Heart right ventricle (tissue), 16 donors: ENCODE measurements around the gene CAMK2N2. TPM values are rescaled to one million over a fixed set of nuclear protein-coding genes. Genes with fewer than 3 reads are reported as not detected.

ENCODE experiments used
- ATAC-seq, 8 donors: fragments of 200-7000 bp; cut with Tn5 transposase; one replicate each; pipeline ENCODE4 v1.9.1; 2020; ENCODE audit warnings: mild to moderate bottlenecking in 8 of 8, moderate library complexity in 8 of 8, moderate number of reproducible peaks in 1 of 8
- DNase-seq, 2 donors: peaks; one replicate each; pipeline ENCODE4 v3.0.0-alpha.2; 2020
- H3K27ac ChIP-seq, 10 donors: fragments of 200-600 bp; sonication (generic) in 2 of 10; one replicate each; pipeline versions ENCODE4 v1.5.0 to v1.8.0; 2020 to 2022; ENCODE audit warnings: mild to moderate bottlenecking in 3 of 10
- H3K27me3 ChIP-seq, 7 donors: fragments of 200-600 bp; one replicate each; pipeline ENCODE4 v1.8.0; 2021 to 2022; ENCODE audit warnings: mild to moderate bottlenecking in 2 of 7
- H3K36me3 ChIP-seq, 9 donors: fragments of 200-600 bp; sonication (generic) in 1 of 9; one replicate each; pipeline versions ENCODE4 v1.5.0 to v1.8.0; 2020 to 2022; ENCODE audit warnings: mild to moderate bottlenecking in 2 of 9
- H3K4me1 ChIP-seq, 9 donors: fragments of 200-600 bp; sonication (generic) in 1 of 9; one replicate each; pipeline versions ENCODE4 v1.5.0 to v1.8.0; 2020 to 2022; ENCODE audit warnings: mild to moderate bottlenecking in 4 of 9
- H3K4me3 ChIP-seq, 10 donors: fragments of 200-600 bp; sonication (generic) in 2 of 10; one replicate each; pipeline versions ENCODE4 v1.5.0 to v1.8.0; 2020 to 2022; ENCODE audit warnings: mild to moderate bottlenecking in 7 of 10, moderate library complexity in 2 of 10
- H3K9me3 ChIP-seq, 11 donors: fragments of 200-600 bp in 10 of 11; sonication (generic) in 2 of 11; one replicate each; pipeline versions ENCODE4 v1.5.0 to v1.8.0; 2013 to 2022; ENCODE audit warnings: mild to moderate bottlenecking in 2 of 11, control low read depth in 1 of 11, moderate library complexity in 1 of 11
- WGBS, 2 donors: extraction: QIAGEN DNeasy Blood & Tissue Kit; methylation state at CpG; one replicate each; pipeline ENCODE4 v1.1.7; 2013; ENCODE audit warnings: inconsistent platforms in 1 of 2; 5-methylcytosine and 5-hydroxymethylcytosine counted together
- intact Hi-C, 10 donors: fragments of 100-400 bp; cut with DNase I; formaldehyde crosslinking; loops; one replicate each; pipeline versions ENCODE4 v1.11.1 to v1.14.2; 2022
- polyA plus RNA-seq, 2 donors: library from polyadenylated mRNA; stranded (reverse); fragments of 200-250 nt; gene quantifications; one replicate each; pipeline ENCODE4 v1.2.3, GENCODE V29; 2013
- total RNA-seq, 10 donors: library from RNA; stranded (reverse); fragmentation: NEBNext Ultra II Directional in 3 of 10; extraction: Animal tissue kit (Norgen Biotek cat#: 25700) in 3 of 10; gene quantifications; one replicate each; pipeline versions ENCODE4 v1.2.1 to v1.2.4, GENCODE V29; 2021 to 2023
- TF ChIP-seq, protein P1 (sequence below), 9 donors: fragments of 200-600 bp; sonication (generic) in 2 of 9; IDR thresholded peaks; one replicate each; pipeline versions ENCODE4 v1.5.0 to v1.8.0; 2021 to 2022; ENCODE audit warnings: antibody characterized with exemption in 9 of 9, mild to moderate bottlenecking in 5 of 9, moderate library complexity in 1 of 9
- donor health status: Arrhythmogenic right ventricular cardiomyopathy.
- donor health status: ischemic (EF 13 %, LVEDD 7.1; RV severe dilation, severe dysfunction).
- donor health status: healthy with polysubstance abuse.
- donor health status: DM: no; HTN: yes; CAD: no.
- donor health status: DM: no; HTN: no; CAD: no.
- donor health status: ischemic (EF 25% LVEDD 6.9; RV normal size, moderate dysfunction).
- donor health status: ischemic (EF 25% LVEDD 5.7; RV mildly dilated, moderate dysfunction).
- donor health status: healthy.
- donor health status: DM: yes; HTN: yes; CAD: no.
- donor health status: Ischemic cardiomyopathy.
- donor health status: ischemic (EF 35%, LVEDD 5.7; RV mildly dilated, moderate dysfunction).
- donor health status: nonischemic (EF 11% LVEDD 7.7; RV severe dilation, severe dysfunction).
- donor health status: DM: yes; HTN: yes; CAD: no.
- donor health status: PGD.
- donor health status: ischemic (EF 29% LVEDD 5.4; RV normal size, mild dysfunction).
- donor health status: nonischemic (EF 23%, LVEDD 6.1; RV moderate dilation, normal function).

Gene CAMK2N2
- total and polyA plus RNA-seq, 12 donors = 0.12 to 0.30 (median 0.23) TPM; not detected in 8

- WGBS, 2 donors = 78% methylated on average over 3 of the region's 3 CpGs
These were observed 37.4 kb downstream of the CAMK2N2 start for GRCh38 chr3:184223946-184224345.

GRCh38 chr3:184222521-184222920 lies 38.8 kb downstream of the CAMK2N2 start:
- intact Hi-C loops = no loop called here
- Histone ChIP-seq H3K27me3 (peaks cover 0 to 36% (median 9%) of the 10 kb centered on the region in 7 donors), H3K27ac (no peak overlapping the region), H3K36me3 (no peaks in the 10 kb centered on the region), H3K4me3 (no peak overlapping the region), H3K9me3 (no peaks in the 10 kb centered on the region), H3K4me1 (no peaks in the 10 kb centered on the region)
- DNase-seq (no peak), ATAC-seq (no peak)
- TF ChIP-seq, protein P1, sequence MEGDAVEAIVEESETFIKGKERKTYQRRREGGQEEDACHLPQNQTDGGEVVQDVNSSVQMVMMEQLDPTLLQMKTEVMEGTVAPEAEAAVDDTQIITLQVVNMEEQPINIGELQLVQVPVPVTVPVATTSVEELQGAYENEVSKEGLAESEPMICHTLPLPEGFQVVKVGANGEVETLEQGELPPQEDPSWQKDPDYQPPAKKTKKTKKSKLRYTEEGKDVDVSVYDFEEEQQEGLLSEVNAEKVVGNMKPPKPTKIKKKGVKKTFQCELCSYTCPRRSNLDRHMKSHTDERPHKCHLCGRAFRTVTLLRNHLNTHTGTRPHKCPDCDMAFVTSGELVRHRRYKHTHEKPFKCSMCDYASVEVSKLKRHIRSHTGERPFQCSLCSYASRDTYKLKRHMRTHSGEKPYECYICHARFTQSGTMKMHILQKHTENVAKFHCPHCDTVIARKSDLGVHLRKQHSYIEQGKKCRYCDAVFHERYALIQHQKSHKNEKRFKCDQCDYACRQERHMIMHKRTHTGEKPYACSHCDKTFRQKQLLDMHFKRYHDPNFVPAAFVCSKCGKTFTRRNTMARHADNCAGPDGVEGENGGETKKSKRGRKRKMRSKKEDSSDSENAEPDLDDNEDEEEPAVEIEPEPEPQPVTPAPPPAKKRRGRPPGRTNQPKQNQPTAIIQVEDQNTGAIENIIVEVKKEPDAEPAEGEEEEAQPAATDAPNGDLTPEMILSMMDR (IDR thresholded peaks at IDR 0.05) = no peak
- WGBS, 2 donors = 85 to 89% methylated on average over 3 of the region's 3 CpGs

More at GRCh38 chr3:184223946-184224345, 37.4 kb downstream of the CAMK2N2 start:
- Histone ChIP-seq H3K36me3 (no peaks in the 10 kb centered on the region), H3K27ac (no peak overlapping the region), H3K27me3 (peaks cover 0 to 50% (median 7%) of the 10 kb centered on the region in 7 donors), H3K4me1 (peaks cover 0 to under 1% (median 0%) of the 10 kb centered on the region in 9 donors), H3K4me3 (no peak overlapping the region), H3K9me3 (no peaks in the 10 kb centered on the region)
- TF ChIP-seq, protein P1 (IDR thresholded peaks at IDR 0.05) = no peak
- no peak for DNase-seq
- intact Hi-C loops = no loop called here
- ATAC-seq = no peak

DNA sequence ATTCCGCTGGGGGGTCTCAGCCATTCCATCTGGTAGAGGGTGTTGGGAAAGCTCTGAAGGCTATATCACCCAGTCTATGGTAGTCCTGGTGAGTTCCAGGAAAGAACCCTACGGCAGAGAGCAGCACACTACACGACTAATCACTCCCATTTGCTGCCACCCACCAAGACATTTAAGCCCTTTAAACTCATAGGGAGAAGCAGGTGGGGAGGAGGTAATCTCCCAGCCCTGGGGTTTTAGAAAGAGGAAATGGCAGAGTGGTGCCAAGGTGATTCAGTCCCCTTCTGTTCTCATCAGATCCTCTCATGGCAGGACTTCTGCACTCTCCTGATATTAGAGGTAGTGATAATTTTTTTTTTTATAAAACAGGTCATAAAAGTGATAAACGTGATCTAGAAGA lies 42.5 kb downstream of the CAMK2N2 start:
- no peaks in the 10 kb centered on the region for H3K9me3 ChIP-seq
- H3K4me3 ChIP-seq = no peak overlapping the region
- no peak for DNase-seq
- no peak overlapping the region for H3K27ac ChIP-seq
- peaks cover 0 to 7% (median 0%) of the 10 kb centered on the region in 9 donors for H3K4me1 ChIP-seq
- peaks cover 0 to 16% (median 7%) of the 10 kb centered on the region in 7 donors for H3K27me3 ChIP-seq
- ATAC-seq = no peak
- 58% methylated on average over 4 of the region's 4 CpGs for WGBS, 2 donors
- TF ChIP-seq, protein P1 (IDR thresholded peaks at IDR 0.05) = no peak
- H3K36me3 ChIP-seq = no peaks in the 10 kb centered on the region
- intact Hi-C loops = no loop called here

DNA sequence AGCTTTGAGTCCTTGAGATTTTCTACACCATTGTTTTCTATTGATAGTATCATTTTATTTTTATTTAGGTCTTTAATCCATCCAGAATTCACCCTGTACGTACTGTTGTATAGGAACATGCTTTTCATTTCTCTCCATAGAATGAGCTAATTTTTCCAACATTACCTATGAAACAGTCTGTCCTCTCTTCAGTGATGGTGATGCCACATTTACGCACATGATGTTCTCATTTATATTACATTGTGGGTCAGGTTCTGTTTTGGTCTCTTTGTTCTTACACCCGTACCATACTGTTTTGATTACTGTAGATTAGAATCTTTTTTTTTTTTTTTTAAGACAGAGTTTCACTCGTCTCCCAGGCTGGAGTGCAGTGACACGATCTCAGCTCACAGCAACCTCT lies 49.6 kb downstream of the CAMK2N2 start:
- WGBS, 2 donors = 75 to 81% methylated on average over 5 of the region's 5 CpGs
- Histone ChIP-seq H3K4me1 (peaks cover 0 to 7% (median 0%) of the 10 kb centered on the region in 9 donors), H3K36me3 (no peaks in the 10 kb centered on the region), H3K4me3 (no peak overlapping the region), H3K9me3 (no peaks in the 10 kb centered on the region), H3K27me3 (peaks cover 0 to 9% (median 1%) of the 10 kb centered on the region in 7 donors), H3K27ac (no peak overlapping the region)
- TF ChIP-seq, protein P1 (IDR thresholded peaks at IDR 0.05) = no peak
- intact Hi-C loops = no loop called here
- DNase-seq (no peak), ATAC-seq (no peak)
